HG02642 (cell line): Measurements from ENCODE around the gene IGBP1.
"Not testable (repeated sequence)": the region's sequence is repeated elsewhere in the genome, so short reads cannot be mapped to it uniquely, and the experiment has no call there.

Experiments used
- ATAC-seq: cut with Tn5 transposase; IDR thresholded peaks from one replicate; pipeline ENCODE4 v1.9.1; 2021; ENCODE audit warnings: mild to moderate bottlenecking; ENCODE audit not compliant: unreplicated experiment, poor library complexity

IGBP1 gene

DNA sequence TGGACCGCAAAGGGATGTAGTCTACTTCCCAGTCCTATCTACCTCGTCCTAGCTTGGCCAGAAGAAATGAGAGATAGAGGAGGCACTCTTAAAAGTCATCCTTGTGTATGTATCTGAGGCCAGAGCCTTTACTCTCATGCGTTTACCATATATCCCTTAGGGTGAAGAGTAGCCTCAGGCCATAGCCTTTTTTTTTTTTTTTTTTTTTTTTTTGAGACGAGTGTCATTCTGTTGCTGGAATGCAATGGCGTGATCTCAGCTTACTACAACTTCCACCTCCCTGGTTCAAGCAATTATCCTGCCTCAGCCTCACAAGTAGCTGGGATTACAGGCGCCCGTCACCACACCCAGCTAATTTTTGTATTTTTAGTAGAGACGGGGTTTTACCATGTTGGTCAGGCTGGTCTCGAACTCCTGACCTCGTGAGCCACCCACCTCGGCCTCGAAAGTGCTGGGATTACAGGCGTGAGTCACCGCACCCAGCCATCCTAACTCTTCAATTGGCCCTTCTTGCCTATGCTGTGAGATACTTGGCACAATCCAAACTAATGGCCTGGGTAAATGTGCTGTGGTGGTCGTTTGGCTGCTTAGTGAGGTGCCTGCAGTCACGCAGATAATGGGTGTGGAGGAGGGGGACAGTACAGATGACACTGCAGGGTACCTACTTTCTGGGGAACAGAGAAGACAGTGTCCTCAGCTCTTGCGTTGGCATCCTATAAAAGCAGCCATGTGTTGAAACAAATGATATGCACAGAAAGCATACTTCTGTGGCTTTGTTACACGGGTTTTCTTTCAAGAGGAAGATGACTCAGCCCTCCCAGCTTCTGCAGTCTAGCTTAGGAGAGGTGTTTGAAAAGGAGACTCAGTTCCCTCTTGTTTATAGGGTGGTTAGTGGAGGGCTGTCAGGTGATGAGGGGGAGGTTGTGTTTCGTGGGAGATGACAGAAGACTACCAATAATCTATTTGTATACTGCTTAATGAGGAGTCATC lies 33.6 kb downstream of the IGBP1 start:
- no peak for ATAC-seq

DNA sequence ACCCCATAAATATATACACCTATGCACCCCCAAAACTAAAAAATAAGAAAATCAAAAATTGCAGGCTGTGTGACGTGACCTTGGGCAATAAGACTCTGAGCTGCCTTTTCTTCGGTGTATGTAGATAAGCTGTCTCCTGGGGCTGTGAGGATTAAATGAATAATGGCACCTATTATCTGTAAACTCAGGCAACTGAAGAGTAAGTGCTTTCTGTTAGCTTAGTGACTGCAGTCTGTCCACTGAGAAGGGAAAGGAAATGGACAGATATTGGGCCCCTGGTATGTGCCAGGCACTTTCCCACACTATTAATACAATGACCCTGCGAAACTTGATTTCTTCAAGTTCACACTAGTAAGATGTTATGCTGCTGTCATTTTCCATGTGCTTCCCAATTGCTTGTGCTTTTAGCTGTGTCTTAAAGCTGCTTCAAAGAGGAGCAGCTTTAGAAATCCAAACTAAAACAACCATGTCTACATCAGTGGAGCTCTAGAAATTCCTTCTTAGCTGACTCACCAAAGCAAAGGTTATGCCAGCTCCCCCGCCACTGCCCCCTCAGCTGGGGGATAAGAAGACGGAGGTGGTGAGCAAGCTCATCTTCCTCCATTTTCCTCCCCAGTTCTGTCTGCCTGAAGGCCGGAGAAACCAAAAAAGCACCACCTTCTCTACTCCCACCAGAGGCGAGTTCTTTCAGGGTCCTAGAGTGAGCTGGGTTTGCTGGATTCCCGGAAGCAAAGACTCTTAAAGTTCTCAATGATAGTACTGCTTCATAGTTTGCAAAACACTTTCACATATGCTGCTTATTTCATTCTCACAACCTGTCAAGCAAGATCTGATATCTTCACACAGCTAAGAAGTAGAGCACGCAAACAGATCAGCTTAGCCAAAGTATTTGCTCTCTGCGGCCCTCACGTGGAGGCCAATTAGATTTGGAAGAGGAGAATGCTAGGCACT lies 35.3 kb downstream of the IGBP1 start:
- no peak for ATAC-seq

DNA sequence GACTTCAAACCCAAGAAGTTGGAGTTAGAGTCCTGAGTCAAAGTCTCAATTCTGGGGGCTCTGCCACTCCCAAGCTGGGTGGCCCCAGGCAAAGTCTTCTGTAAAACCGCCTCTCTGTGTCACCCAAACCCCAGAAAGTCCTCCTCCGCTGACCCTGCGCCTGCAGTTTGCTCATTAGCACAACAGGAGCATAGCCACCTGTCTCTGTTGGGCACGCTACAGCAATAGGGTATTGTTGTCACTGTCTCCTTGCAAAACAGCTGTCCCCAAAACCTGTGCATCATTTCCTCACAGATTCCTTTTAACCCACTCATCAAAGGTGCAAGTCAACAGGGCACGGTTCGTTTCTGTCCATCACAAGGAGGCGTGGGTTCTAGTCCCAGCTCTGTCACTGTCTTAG lies 36.0 kb downstream of the IGBP1 start:
- no peak for ATAC-seq

- ATAC-seq, result no peak
Measured at GRCh38 chrX:70171624-70172023, 38.4 kb downstream of the IGBP1 start.

DNA sequence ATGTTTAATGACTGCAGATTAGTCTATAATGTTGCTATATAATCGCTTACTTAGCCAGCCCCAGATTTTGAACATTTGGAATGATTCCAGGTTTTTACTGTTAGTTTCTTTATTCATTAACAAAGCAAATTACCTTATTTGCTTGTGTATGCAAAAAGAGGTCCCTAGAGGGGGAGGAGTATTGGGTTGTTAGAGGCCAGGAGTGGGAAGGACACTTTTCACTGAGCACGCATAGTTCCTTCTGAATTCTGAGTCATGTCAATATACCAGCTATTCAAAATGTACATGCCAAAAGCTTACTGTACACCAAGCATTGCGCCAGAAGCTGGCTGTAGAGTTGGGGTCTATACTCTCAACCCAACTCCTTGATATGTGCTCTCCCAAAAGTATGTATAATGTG lies 39.0 kb downstream of the IGBP1 start:
- ATAC-seq, result no peak

DNA sequence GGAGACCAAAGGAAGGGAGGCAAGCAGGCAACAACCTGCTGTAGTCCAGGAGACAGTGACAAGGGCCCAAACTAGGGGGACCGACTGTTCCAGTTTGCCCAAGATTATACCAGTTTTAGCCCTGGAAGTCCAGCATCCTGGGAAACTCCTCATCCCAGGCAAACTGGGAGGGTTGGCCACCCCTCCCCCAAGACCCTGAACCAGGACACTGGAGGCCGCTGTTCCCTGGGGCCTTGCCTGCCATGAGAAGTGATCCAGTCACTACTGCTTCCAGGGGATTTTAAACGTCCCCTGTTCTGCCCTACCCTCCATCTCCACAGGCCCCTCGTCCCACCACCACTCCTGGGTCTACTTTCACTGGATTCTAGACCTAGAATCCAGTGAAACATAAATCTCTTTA lies 39.7 kb downstream of the IGBP1 start:
- ATAC-seq, result no peak

GRCh38 chrX:70174754-70175153 lies 41.5 kb downstream of the IGBP1 start:
- no peak for ATAC-seq

DNA sequence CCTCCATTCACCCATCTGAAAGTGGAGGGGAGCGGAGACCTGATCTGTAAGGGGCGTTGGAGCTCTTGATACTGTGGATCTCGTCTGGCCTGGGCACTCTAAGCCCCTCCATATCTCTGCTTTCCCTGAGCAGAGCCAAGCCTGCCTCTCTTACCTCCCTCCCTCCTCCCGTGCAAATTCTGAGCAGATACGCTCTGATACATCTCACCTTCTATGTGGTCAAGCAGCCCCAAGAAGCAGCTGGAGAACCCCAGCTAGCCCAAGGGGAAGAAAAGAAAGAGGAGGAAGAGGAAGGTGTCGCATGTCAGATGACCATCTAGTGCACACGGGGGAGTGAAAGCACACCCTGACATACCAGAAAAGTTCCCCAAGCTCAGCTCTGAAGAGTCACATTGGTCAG lies 42.1 kb downstream of the IGBP1 start:
- ATAC-seq, result no peak

- peak; percentile 57 for ATAC-seq
Measured at GRCh38 chrX:70176938-70177533, 43.8 kb downstream of the IGBP1 start, which contains the start of gene DGAT2L6. Gene DGAT2L6, plus strand, starts transcription at chrX:70177483. Its CDS starts 100 bp downstream, at chrX:70177583.

- no peak for ATAC-seq
Measured at GRCh38 chrX:70183091-70183490, 49.8 kb downstream of the IGBP1 start.

DNA sequence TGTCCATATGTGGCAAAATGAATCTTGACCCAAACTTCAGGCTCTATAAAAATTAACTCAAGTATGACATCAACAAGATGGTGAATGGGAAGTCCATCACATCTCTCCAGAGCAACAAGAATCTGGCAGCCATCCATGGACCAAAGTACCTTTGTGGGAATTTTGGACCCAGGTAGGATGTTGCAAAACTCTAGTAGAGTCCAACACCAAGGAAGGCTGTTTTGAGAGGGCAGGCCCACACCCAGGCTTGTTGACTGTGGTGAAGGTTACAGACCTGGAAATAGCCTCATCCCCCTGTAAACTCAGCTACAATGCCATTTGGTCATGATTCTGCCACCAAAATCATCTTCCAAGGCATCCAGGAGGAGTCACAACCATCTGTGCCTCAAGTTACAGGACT lies 57.0 kb downstream of the IGBP1 start:
- no peak for ATAC-seq

GRCh38 chrX:70196961-70197720 lies 63.9 kb downstream of the IGBP1 start:
- ATAC-seq, result peak; percentile 82

GRCh38 chrX:70201732-70202131 lies 68.5 kb downstream of the IGBP1 start:
- ATAC-seq, result no peak

DNA sequence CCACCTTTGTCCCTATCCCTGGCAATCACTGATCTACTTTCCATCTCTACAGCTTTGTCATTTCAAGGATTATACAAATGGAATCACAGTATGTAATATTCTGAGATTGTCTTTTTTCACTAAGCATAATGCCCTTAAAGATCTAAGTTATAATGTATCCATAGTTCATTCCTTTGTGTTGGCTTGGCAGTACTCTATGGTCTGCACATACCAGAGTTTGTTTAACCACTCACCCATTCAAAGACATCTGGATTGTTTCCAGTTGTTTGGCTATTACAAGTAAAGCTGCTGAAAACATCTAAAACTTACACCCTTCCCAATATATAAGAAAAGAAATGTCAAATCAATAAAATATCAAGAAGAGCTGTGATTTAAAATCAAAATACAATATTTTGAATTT lies 75.2 kb downstream of the IGBP1 start:
- ATAC-seq, result no peak

- ATAC-seq, result not testable (repeated sequence)
Measured at GRCh38 chrX:70209570-70209969, 76.3 kb downstream of the IGBP1 start.
